Upper lobe of left lung (tissue), 6 donors: ENCODE data around the gene ZXDC. TPM values are rescaled to one million over a fixed set of nuclear protein-coding genes. Genes with fewer than 3 reads are reported as not detected.

Experiments
- ATAC-seq, 2 donors: fragments of 200-7000 bp; cut with Tn5 transposase; one replicate each; pipeline ENCODE4 v1.9.1; 2022; ENCODE audit warnings: mild to moderate bottlenecking in 2 of 2, moderate library complexity in 2 of 2; ENCODE audit not compliant: low FRiP score in 2 of 2
- DNase-seq, 2 donors: peaks; one replicate each; pipeline ENCODE4 v3.0.0-alpha.2; 2019 to 2020
- H3K27ac ChIP-seq, 4 donors: fragments of 200-600 bp; sonication (generic); one replicate each; pipeline ENCODE4 v1.5.1; 2016 to 2019
- H3K27me3 ChIP-seq, 4 donors: fragments of 200-600 bp; sonication (generic); one replicate each; pipeline ENCODE4 v1.5.1; 2017 to 2019
- H3K36me3 ChIP-seq, 4 donors: fragments of 200-600 bp; sonication (generic); one replicate each; pipeline ENCODE4 v1.5.1; 2016 to 2019
- H3K4me1 ChIP-seq, 4 donors: fragments of 200-600 bp; sonication (generic); one replicate each; pipeline ENCODE4 v1.5.1; 2018 to 2019
- H3K4me3 ChIP-seq, 4 donors: fragments of 200-600 bp; sonication (generic); one replicate each; pipeline ENCODE4 v1.5.1; 2017 to 2019; ENCODE audit warnings: mild to moderate bottlenecking in 2 of 4, moderate library complexity in 1 of 4
- H3K9me3 ChIP-seq, 4 donors: fragments of 200-600 bp; sonication (generic); one replicate each; pipeline ENCODE4 v1.5.1; 2018 to 2019
- EP300 ChIP-seq, 4 donors: sonication (generic); formaldehyde crosslinking; IDR thresholded peaks; one replicate each; pipeline ENCODE4 v1.5.1; 2017; ENCODE audit warnings: antibody characterized with exemption in 4 of 4, control low read depth in 2 of 4
- POLR2A ChIP-seq, 4 donors: fragments of 450-650 bp; IDR thresholded peaks; one replicate each; pipeline ENCODE4 v1.5.1; 2016 to 2017; ENCODE audit warnings: antibody characterized with exemption in 4 of 4, mild to moderate bottlenecking in 2 of 4
- POLR2AphosphoS5 ChIP-seq, 2 donors: sonication (generic); formaldehyde crosslinking; IDR thresholded peaks; one replicate each; pipeline ENCODE4 v1.5.1; 2017; ENCODE audit warnings: antibody characterized with exemption in 2 of 2
- WGBS, 2 donors: methylation state at CpG; one replicate each; pipeline ENCODE4 v1.1.5; 2017 to 2018; 5-methylcytosine and 5-hydroxymethylcytosine counted together
- total RNA-seq, 6 donors: library from RNA; depleted of rRNA in 4 of 6; stranded (reverse); fragments of >200 nt in 4 of 6; gene quantifications; one replicate each; pipeline versions ENCODE4 v1.1.0 to v1.2.1, GENCODE V29; 2016 to 2021
- TF ChIP-seq, protein P1 (sequence below), 6 experiments: fragments of 450-650 bp in 4 of 6; fragments of 200-600 bp in 2 of 6; sonication (generic) in 2 of 6; IDR thresholded peaks; one replicate each; pipeline ENCODE4 v1.5.1; 2016 to 2019; ENCODE audit warnings: antibody characterized with exemption in 6 of 6
- donor health status: DM: no; HTN: no; CAD: no; lungs with moderate emphysema.
- donor health status: DM: no; HTN: yes; CAD: no; lungs with severe emphysema.

The ZXDC gene
- total RNA-seq, 6 donors from 2014 or later = 35.9 to 112 (median 53.5) TPM

DNA sequence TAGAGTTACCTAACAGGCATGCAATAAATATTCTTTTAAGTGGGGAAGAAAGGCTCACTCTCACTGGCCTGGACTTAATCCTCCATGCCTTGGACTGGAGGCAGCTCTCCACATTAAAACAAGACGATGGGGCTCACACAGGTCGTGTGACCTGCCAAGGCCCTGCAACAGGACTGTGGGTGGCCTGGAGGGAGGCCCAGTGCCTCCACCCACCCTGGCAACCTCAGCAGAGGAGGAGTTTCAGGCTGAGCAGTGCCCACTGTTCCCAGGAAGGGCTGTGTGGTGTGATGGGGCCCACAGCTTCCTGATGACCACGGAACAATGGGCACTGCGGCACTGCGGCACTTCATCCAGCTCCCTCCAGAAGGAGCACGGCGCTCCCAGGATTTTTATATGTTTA lies 36.3 kb upstream of the ZXDC start:
- Histone ChIP-seq H3K4me1 (peaks cover 0 to 3% (median 0%) of the 10 kb centered on the region in 4 donors), H3K27me3 (no peaks in the 10 kb centered on the region), H3K27ac (no peak overlapping the region), H3K9me3 (no peaks in the 10 kb centered on the region), H3K36me3 (no peaks in the 10 kb centered on the region), H3K4me3 (no peak overlapping the region)
- DNase-seq (no peak), ATAC-seq (no peak)
- WGBS, 2 donors = 69 to 70% methylated on average over 5 to 7 of the region's 7 CpGs
- TF ChIP-seq EP300 (IDR thresholded peaks at IDR 0.05) (no peak), POLR2A (IDR thresholded peaks at IDR 0.05) (no peak), POLR2AphosphoS5 (IDR thresholded peaks at IDR 0.05) (no peak)
- TF ChIP-seq, protein P1, sequence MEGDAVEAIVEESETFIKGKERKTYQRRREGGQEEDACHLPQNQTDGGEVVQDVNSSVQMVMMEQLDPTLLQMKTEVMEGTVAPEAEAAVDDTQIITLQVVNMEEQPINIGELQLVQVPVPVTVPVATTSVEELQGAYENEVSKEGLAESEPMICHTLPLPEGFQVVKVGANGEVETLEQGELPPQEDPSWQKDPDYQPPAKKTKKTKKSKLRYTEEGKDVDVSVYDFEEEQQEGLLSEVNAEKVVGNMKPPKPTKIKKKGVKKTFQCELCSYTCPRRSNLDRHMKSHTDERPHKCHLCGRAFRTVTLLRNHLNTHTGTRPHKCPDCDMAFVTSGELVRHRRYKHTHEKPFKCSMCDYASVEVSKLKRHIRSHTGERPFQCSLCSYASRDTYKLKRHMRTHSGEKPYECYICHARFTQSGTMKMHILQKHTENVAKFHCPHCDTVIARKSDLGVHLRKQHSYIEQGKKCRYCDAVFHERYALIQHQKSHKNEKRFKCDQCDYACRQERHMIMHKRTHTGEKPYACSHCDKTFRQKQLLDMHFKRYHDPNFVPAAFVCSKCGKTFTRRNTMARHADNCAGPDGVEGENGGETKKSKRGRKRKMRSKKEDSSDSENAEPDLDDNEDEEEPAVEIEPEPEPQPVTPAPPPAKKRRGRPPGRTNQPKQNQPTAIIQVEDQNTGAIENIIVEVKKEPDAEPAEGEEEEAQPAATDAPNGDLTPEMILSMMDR (IDR thresholded peaks at IDR 0.05) = no peak

GRCh38 chr3:126511291-126511690 lies 35.6 kb upstream of the ZXDC start:
- H3K9me3 ChIP-seq = no peaks in the 10 kb centered on the region
- WGBS, 2 donors = 72 to 78% methylated on average over 7 of the region's 7 CpGs
- no peak for TF ChIP-seq POLR2A (IDR thresholded peaks at IDR 0.05)
- TF ChIP-seq POLR2AphosphoS5 (IDR thresholded peaks at IDR 0.05) = no peak
- TF ChIP-seq, protein P1 (IDR thresholded peaks at IDR 0.05) = no peak
- TF ChIP-seq EP300 (IDR thresholded peaks at IDR 0.05) = no peak
- ATAC-seq (no peak), DNase-seq (no peak)
- peaks cover 0 to 3% (median 0%) of the 10 kb centered on the region in 4 donors for H3K4me1 ChIP-seq
- no peak overlapping the region for H3K27ac ChIP-seq
- no peaks in the 10 kb centered on the region for H3K27me3 ChIP-seq
- no peaks in the 10 kb centered on the region for H3K36me3 ChIP-seq
- no peak overlapping the region for H3K4me3 ChIP-seq

DNA sequence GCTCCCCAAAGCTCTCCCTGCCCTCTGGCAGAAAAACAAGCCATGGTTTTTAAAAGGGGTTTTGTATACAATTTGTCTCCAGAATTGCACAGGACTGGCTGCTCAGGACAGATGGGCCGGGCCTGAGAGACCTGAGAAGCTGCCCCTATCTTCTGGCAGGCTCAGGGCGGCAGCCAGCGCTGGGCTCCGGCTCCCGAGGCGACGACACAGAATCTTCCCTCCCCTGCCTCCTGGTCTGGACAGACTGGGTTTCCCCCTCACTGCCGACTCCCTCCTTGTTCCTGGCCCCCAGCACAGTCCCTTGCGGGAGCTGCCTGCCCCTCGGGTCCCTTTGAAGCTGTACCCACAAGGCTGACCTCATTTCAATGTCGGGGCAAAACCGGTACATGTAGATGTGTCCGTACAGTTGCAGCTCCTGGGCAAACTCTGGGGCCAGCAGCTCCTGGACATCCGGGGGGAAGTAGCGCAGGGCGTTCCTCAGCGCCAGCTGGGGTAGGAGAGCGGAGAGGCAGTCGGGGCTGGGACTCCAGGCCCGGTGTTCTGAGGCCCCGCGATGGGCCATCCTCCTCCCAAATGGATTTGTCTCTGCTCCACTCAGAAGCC lies 34.7 kb upstream of the ZXDC start:
- no peak for DNase-seq
- WGBS, 2 donors = 72 to 79% methylated on average over 19 to 22 of the region's 22 CpGs

DNA sequence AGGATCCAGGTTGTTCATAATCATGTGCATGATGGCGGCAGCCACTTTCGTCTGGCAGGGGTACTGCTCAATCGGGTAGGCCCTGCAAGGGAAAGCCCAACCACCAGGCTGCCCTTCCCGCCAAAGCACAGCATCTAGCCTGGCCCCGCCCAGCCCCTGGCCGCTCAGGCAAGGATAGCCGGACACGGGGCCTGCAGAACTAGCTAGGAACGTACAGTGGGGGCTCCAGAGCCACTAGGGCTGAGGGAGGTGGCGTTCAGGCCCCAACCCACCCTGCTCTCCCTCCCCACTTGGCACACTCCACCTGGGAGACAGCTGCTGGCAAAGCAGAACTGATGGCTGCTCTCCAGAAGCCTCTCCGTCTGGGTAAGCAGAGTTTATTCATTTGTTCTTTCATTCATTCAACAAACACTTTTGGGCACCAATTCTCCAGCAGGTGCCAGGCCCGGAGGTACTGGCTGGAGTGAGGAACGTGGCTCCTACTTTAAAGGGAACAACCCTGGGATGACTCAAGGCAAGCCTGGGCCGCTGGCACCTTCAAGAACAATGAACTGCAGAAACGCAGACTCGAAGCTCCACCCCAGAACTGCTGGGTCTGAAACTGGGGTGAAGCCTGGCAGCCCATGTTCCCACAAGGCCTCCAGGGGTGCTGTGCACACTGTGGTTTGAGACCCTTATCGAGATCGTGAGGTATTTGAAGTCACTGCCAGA lies 34.1 kb upstream of the ZXDC start:
- Histone ChIP-seq H3K4me1 (peaks cover 0 to 3% (median 0%) of the 10 kb centered on the region in 4 donors), H3K27me3 (no peaks in the 10 kb centered on the region), H3K27ac (no peak overlapping the region), H3K36me3 (no peaks in the 10 kb centered on the region), H3K4me3 (no peak overlapping the region), H3K9me3 (no peaks in the 10 kb centered on the region)
- no peak for DNase-seq
- 60 to 75% methylated on average over 11 to 18 of the region's 18 CpGs for WGBS, 2 donors
- no peak for TF ChIP-seq EP300 (IDR thresholded peaks at IDR 0.05)
- TF ChIP-seq, protein P1 (IDR thresholded peaks at IDR 0.05) = no peak
- no peak for TF ChIP-seq POLR2A (IDR thresholded peaks at IDR 0.05)
- no peak for TF ChIP-seq POLR2AphosphoS5 (IDR thresholded peaks at IDR 0.05)
- no peak for ATAC-seq

More for the DNA sequence above, 34.7 kb upstream of the ZXDC start:
- Histone ChIP-seq H3K27me3 (no peaks in the 10 kb centered on the region), H3K9me3 (no peaks in the 10 kb centered on the region), H3K36me3 (no peaks in the 10 kb centered on the region), H3K4me1 (peaks cover 0 to 3% (median 0%) of the 10 kb centered on the region in 4 donors), H3K27ac (no peak overlapping the region), H3K4me3 (no peak overlapping the region)
- no peak for TF ChIP-seq EP300 (IDR thresholded peaks at IDR 0.05)
- TF ChIP-seq POLR2A (IDR thresholded peaks at IDR 0.05) = no peak
- ATAC-seq = no peak

GRCh38 chr3:126508564-126508964 lies 32.9 kb upstream of the ZXDC start:
- Histone ChIP-seq H3K9me3 (no peaks in the 10 kb centered on the region), H3K4me3 (no peak overlapping the region), H3K27me3 (no peaks in the 10 kb centered on the region), H3K27ac (no peak overlapping the region), H3K4me1 (peaks cover 0 to 3% (median 0%) of the 10 kb centered on the region in 4 donors), H3K36me3 (no peaks in the 10 kb centered on the region)
- TF ChIP-seq POLR2A (IDR thresholded peaks at IDR 0.05) = no peak
- TF ChIP-seq EP300 (IDR thresholded peaks at IDR 0.05) = no peak
- no peak for TF ChIP-seq POLR2AphosphoS5 (IDR thresholded peaks at IDR 0.05)
- TF ChIP-seq, protein P1 (IDR thresholded peaks at IDR 0.05) = no peak
- DNase-seq = no peak
- 86 to 92% methylated on average over 3 to 4 of the region's 4 CpGs for WGBS, 2 donors
- no peak for ATAC-seq
